GM12874 (cell line): ENCODE results near the gene FER1L5.

Experiments used
- CTCF ChIP-seq: IDR thresholded peaks from 2 replicates; pipeline ENCODE4 v1.5.1; 2011; ENCODE audit warnings: low read depth, mild to moderate bottlenecking, control low read depth, low read length, moderate library complexity; ENCODE audit not compliant: insufficient read depth

FER1L5 gene

GRCh38 chr2:96691022-96691612 is 48.6 kb downstream of the FER1L5 start:
- TF ChIP-seq CTCF = no peak

GRCh38 chr2:96692094-96692971 is 49.8 kb downstream of the FER1L5 start:
- TF ChIP-seq CTCF = no peak

GRCh38 chr2:96693286-96694200 is 51.0 kb downstream of the FER1L5 start:
- no peak for TF ChIP-seq CTCF

DNA sequence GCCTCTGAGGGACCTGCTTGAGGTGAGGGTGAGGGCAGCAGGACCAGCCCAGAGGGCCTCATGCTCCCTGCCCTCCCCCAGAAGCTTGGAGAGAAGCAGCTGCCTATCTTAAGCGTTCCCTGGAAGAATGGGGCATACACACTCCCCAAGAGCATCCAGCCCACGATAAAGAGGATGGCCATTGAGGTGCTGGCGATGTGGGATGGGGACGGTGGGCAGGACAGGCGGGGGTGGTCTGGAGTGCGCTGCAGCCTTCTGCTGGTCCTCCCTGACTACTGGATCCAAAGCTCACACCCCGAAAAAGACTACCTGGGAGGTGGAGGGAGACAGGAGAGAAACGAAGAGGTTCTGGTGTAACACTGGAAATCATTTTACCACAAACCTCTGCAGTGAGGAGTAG is 51.7 kb downstream of the FER1L5 start:
- no peak for TF ChIP-seq CTCF

- no peak for TF ChIP-seq CTCF
Measured at GRCh38 chr2:96694816-96695455, 52.4 kb downstream of the FER1L5 start.

GRCh38 chr2:96695602-96696001 is 53.0 kb downstream of the FER1L5 start:
- no peak for TF ChIP-seq CTCF
